GM10266 (cell line): ENCODE data around the gene NOX3.
"Not testable (repeated sequence)": the region's sequence is repeated elsewhere in the genome, so short reads cannot be mapped to it uniquely, and the experiment has no call there.

ENCODE experiments used
- DNase-seq: peaks from one replicate; pipeline ENCODE4 v3.0.0; 2012; ENCODE audit errors: extremely low spot score
- CTCF ChIP-seq: IDR thresholded peaks from 2 replicates; pipeline ENCODE4 v1.5.1; 2012; ENCODE audit warnings: mild to moderate bottlenecking, low read depth; ENCODE audit not compliant: control insufficient read depth, insufficient read depth; ENCODE audit errors: missing control alignments

The NOX3 gene

DNA sequence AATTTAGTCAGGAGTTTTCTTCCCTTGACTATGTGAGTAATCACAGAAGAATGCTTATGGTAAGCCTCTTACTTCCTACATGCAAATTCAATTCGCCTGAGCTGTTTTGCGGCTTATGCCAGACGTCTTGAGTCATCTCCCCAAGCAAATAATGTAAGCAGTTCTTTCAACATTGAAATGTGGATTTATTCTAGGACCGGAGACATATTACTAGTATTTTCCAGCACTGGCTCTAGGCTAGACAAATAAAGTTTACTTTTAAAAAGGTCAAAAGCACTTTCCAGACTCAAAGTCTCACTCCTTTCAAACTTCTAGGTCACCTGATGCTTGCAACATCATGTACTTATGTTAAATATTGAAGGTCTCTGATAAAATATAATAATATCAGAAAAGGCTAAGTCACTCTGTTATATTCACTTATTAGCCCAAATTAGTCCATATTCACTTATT, 38.1 kb upstream of the NOX3 start:
- DNase-seq: peak; percentile 28

GRCh38 chr6:155493026-155493693, 37.5 kb upstream of the NOX3 start:
- no peak for TF ChIP-seq CTCF
- no peak for DNase-seq

More for the DNA sequence above, 38.1 kb upstream of the NOX3 start:
- TF ChIP-seq CTCF: no peak

- DNase-seq: no peak
- no peak for TF ChIP-seq CTCF
Observed at GRCh38 chr6:155492061-155492735, 36.6 kb upstream of the NOX3 start.

DNA sequence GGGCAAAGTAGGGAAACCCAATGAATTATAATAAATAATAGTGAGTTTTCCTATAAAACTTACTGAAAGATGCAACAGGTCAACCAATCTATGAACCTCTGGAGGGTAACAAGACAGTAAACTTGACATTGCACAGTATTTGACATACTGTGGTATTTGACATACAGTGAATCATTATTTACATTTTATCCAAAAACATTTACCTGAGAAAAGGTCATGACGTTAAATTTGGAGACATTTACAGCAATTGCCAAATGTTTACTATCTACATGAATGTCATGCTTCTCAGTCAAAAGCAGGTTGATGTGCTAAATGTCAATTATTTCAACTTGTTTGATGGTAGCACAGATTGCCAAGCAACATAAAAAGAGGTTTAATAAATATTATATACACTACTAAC, 35.8 kb upstream of the NOX3 start:
- no peak for TF ChIP-seq CTCF
- no peak for DNase-seq

GRCh38 chr6:155488197-155488596, 32.6 kb upstream of the NOX3 start:
- DNase-seq: not testable (repeated sequence)

- TF ChIP-seq CTCF: no peak
Observed at GRCh38 chr6:155487371-155488130, 31.9 kb upstream of the NOX3 start.

DNA sequence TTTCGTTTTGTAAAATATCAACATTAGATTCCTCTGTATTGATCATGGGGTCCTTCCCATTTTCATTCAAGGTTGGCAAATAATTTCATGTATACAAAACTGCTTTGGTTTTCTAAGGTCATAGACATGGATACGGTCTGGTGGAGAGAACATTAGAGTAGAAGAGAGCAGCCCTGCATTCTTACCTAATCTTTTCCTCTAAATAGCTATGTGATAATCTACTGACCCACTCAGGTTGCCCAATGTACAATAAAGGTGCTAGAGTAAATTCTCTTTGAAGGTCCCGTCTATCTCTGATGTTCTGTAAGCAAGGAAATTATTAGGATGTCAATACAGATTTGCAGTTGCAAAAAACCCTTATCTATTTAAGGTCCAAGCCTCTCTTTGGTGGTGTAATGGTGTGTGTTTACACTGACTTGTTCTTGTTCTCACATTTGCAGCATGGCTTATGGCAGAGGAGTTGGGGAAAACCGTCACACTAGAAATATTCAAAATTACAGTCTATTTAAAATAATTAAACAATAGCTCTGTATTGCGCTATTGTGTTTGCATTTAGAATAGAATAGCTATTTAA, 31.2 kb upstream of the NOX3 start:
- no peak for TF ChIP-seq CTCF
- DNase-seq: no peak

More at GRCh38 chr6:155487371-155488130, 31.9 kb upstream of the NOX3 start:
- no peak for DNase-seq
